Left ventricle myocardium inferior (tissue), 1 donor: Measurements from ENCODE around the gene GFI1. TPM values are rescaled to one million over a fixed set of nuclear protein-coding genes. Genes with fewer than 3 reads are reported as not detected.
"Not testable (repeated sequence)": the region's sequence is repeated elsewhere in the genome, so short reads cannot be mapped to it uniquely, and the experiment has no call there.

Experiments
- DNase-seq: peaks from one replicate; pipeline ENCODE4 v3.0.0-alpha.2; 2020
- H3K27ac ChIP-seq: fragments of 200-600 bp; replicated peaks from 2 replicates; pipeline ENCODE4 v1.8.0; 2021
- H3K27me3 ChIP-seq: fragments of 200-600 bp; 2 replicates; pipeline ENCODE4 v1.8.0; 2021; ENCODE audit warnings: low read depth
- H3K36me3 ChIP-seq: fragments of 200-600 bp; 2 replicates; pipeline ENCODE4 v1.8.0; 2021
- H3K4me1 ChIP-seq: fragments of 200-600 bp; 2 replicates; pipeline ENCODE4 v1.8.0; 2021
- H3K4me3 ChIP-seq: fragments of 200-600 bp; 2 replicates; pipeline ENCODE4 v1.8.0; 2021; ENCODE audit warnings: mild to moderate bottlenecking, moderate library complexity
- H3K9me3 ChIP-seq: fragments of 200-600 bp; replicated peaks from 2 replicates; pipeline ENCODE4 v1.8.0; 2021
- intact Hi-C: fragments of 100-400 bp; cut with micrococcal nuclease; formaldehyde crosslinking; loops from one replicate; pipeline ENCODE4 v1.11.0; 2022
- total RNA-seq: library from RNA; stranded (reverse); fragmentation: NEBNext Ultra II Directional; extraction: Animal tissue kit (Norgen Biotek cat#: 25700); gene quantifications from one replicate; pipeline ENCODE4 v1.2.1, GENCODE V29; 2021
- TF ChIP-seq, protein P1 (sequence below): fragments of 200-600 bp; IDR thresholded peaks from 2 replicates; pipeline ENCODE4 v1.8.0; 2021; ENCODE audit warnings: antibody characterized with exemption, mild to moderate bottlenecking, borderline replicate concordance
- donor health status: DM: no; HTN: yes; CAD: no; lungs with severe emphysema.

GFI1 gene
- total RNA-seq, 1 donor from 2014 or later = 0.25 TPM

DNA sequence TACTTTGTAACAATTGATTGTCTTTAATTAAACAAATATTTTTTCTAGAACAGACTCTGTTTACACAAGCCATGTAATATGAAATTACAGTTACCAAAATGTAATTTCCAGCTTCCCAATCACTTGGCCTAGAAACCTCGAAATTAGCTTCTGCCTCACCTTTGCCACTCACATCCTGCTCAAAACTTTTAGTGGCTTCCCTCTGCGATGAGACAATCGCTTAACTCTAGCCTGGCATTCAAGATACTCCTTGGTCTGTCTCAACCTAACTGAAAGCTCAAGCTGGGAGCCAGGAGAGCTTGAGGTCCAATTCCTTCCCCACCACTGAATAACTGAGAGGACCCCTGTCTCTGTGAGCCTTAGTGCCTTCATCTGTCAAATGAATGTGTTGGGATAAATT, 42.8 kb downstream of the GFI1 start:
- peaks cover 8% of the 10 kb centered on the region for H3K27me3 ChIP-seq
- no peak for DNase-seq
- no peak overlapping the region for H3K27ac ChIP-seq
- H3K4me3 ChIP-seq = no peak overlapping the region
- no peaks in the 10 kb centered on the region for H3K36me3 ChIP-seq
- H3K4me1 ChIP-seq = no peaks in the 10 kb centered on the region
- H3K9me3 ChIP-seq = no peaks in the 10 kb centered on the region
- TF ChIP-seq, protein P1, sequence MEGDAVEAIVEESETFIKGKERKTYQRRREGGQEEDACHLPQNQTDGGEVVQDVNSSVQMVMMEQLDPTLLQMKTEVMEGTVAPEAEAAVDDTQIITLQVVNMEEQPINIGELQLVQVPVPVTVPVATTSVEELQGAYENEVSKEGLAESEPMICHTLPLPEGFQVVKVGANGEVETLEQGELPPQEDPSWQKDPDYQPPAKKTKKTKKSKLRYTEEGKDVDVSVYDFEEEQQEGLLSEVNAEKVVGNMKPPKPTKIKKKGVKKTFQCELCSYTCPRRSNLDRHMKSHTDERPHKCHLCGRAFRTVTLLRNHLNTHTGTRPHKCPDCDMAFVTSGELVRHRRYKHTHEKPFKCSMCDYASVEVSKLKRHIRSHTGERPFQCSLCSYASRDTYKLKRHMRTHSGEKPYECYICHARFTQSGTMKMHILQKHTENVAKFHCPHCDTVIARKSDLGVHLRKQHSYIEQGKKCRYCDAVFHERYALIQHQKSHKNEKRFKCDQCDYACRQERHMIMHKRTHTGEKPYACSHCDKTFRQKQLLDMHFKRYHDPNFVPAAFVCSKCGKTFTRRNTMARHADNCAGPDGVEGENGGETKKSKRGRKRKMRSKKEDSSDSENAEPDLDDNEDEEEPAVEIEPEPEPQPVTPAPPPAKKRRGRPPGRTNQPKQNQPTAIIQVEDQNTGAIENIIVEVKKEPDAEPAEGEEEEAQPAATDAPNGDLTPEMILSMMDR = no peak
- intact Hi-C loops = no loop called here

DNA sequence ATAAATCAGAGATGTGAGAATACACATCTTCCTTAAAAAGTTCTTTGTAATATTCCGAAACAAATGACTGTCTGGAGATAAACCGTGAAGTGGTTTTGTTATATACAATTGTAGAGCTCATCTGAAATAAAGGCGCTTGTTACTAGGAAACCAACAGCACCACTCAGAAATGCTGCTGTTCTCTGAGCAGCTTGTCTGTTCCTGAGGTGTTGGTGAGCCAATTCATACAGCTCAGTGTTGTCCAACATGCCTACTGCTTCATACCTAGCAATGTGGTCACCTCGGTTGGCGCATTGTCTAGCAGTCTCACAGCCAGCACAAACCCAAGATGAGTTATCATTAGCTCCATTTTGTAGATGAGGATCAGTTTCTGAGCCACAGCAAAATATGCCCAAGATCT, 44.4 kb downstream of the GFI1 start:
- H3K27me3 ChIP-seq = no peaks in the 10 kb centered on the region
- TF ChIP-seq, protein P1 = no peak
- DNase-seq = no peak
- H3K27ac ChIP-seq = no peak overlapping the region
- H3K4me1 ChIP-seq = no peaks in the 10 kb centered on the region
- no peak overlapping the region for H3K4me3 ChIP-seq
- no peaks in the 10 kb centered on the region for H3K9me3 ChIP-seq
- no peaks in the 10 kb centered on the region for H3K36me3 ChIP-seq
- intact Hi-C loops = no loop called here

DNA sequence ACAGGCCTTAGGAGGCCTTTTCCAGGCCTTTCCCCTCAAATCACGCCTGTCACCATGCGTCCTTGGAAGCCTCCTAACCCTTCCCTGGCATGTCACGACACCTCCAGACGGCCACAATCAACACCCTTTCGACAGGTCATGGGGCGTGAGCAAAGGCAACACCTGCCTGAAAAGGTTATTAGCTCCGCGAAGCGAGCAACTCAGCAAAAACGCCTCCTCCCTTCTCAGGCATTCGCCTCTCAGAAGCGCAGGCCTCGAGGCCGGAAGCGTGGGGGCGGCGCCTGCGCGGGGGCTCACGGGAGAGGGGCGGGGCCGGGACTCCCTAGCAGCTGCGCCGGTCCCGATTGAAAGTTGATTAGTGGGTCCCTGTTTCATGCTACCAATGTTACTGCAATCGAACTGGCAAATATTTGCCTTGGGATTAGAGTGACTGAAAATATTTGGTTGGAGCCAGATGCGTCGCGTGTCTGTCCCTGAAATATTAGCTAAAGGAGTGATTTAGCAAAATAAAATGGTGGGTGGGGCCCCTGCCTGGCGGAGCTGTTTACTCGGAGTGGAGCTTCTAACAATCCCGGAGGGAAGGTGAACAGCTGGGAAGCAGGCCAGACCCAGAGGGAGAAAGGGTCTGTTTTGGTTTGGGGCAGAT, 44.9 kb downstream of the GFI1 start:
- no peak for DNase-seq
- Histone ChIP-seq H3K4me1 (no peaks in the 10 kb centered on the region), H3K27ac (no peak overlapping the region), H3K9me3 (peaks cover 1% of the 10 kb centered on the region), H3K36me3 (no peaks in the 10 kb centered on the region), H3K27me3 (no peaks in the 10 kb centered on the region), H3K4me3 (no peak overlapping the region)
- TF ChIP-seq, protein P1 = no peak
- intact Hi-C loops = no loop called here

DNA sequence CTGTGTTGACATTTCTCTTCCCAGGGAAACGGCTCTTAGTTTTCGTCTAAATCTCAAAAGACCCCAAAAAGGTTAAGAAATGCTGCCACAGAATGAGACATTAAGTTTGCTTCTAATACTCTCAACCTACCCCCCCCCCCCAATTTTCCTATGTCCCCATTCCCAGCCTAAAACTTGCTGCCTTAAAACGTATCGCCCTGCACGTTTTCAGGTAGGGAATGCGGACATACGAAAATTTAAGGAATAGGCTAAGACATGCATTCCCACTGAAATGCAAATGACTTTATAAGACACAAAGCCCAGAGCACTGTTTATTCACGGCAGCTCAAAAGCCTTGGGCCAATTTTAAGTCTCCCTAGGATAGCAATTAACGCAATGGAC, 45.4 kb downstream of the GFI1 start:
- H3K4me1 ChIP-seq = no peaks in the 10 kb centered on the region
- H3K27ac ChIP-seq = no peak overlapping the region
- intact Hi-C loops = no loop called here
- H3K36me3 ChIP-seq = no peaks in the 10 kb centered on the region
- DNase-seq = no peak
- H3K4me3 ChIP-seq = no peak overlapping the region
- peaks cover 7% of the 10 kb centered on the region for H3K9me3 ChIP-seq
- H3K27me3 ChIP-seq = no peaks in the 10 kb centered on the region
- TF ChIP-seq, protein P1 = no peak

DNA sequence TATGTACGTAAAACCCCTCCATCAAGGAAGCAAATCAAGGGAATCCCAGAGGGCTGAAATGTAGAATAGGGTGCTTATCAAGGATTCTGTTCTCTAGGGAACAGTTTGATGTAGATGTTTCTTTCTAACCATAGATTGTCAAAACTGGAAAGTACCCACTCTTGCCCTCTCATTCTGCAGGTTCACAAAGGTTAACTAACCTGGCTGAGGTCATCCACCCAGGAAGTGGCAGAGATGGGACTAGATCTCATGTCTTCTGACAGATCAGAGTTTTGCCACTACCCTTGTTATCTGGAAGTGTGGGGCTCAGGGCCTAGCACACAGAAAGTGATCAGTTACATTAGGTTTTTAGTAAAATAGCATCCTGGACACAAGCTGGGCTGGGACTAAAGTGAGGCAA, 47.4 kb downstream of the GFI1 start:
- Histone ChIP-seq H3K27ac (no peak overlapping the region), H3K36me3 (no peaks in the 10 kb centered on the region), H3K4me1 (no peaks in the 10 kb centered on the region), H3K27me3 (no peaks in the 10 kb centered on the region), H3K9me3 (peaks cover 20% of the 10 kb centered on the region), H3K4me3 (no peak overlapping the region)
- intact Hi-C loops = no loop called here
- TF ChIP-seq, protein P1 = no peak
- DNase-seq = no peak

DNA sequence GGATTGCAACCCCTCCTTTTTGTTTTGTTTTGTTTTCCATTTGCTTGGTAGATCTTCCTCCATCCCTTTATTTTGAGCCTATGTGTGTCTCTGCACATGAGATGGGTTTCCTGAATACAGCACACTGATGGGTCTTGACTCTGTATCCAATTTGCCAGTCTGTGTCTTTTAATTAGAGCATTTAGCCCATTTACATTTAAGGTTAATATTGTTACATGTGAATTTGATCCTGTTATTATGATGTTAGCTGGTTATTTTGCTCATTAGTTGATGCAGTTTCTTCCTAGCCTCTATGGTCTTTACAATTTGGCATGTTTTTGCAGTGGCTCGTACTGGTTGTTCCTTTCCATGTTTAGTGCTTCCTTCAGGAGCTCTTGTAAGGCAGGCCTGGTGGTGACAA, 52.2 kb downstream of the GFI1 start:
- H3K4me3 ChIP-seq, H3K36me3 ChIP-seq, DNase-seq, H3K27me3 ChIP-seq, intact Hi-C loops, H3K27ac ChIP-seq, H3K4me1 ChIP-seq: not testable (repeated sequence)
- peaks cover 23% of the 10 kb centered on the region for H3K9me3 ChIP-seq
